Suprapubic skin (tissue), 3 donors: Measurements from ENCODE around the gene SPATC1L.

Experiments used
- POLR2A ChIP-seq, 2 donors: fragments of 450-650 bp; IDR thresholded peaks; one replicate each; pipeline ENCODE4 v1.6.1; 2017; ENCODE audit warnings: antibody characterized with exemption in 2 of 2, mild to moderate bottlenecking in 2 of 2, moderate library complexity in 2 of 2
- TF ChIP-seq, protein P1 (sequence below), 2 donors: fragments of 200-600 bp in 1 of 2; fragments of 450-650 bp in 1 of 2; sonication (generic) in 1 of 2; IDR thresholded peaks; one replicate each; pipeline ENCODE4 v1.5.1; 2016 to 2019; ENCODE audit warnings: antibody characterized with exemption in 2 of 2, mild to moderate bottlenecking in 1 of 2, moderate library complexity in 1 of 2

DNA sequence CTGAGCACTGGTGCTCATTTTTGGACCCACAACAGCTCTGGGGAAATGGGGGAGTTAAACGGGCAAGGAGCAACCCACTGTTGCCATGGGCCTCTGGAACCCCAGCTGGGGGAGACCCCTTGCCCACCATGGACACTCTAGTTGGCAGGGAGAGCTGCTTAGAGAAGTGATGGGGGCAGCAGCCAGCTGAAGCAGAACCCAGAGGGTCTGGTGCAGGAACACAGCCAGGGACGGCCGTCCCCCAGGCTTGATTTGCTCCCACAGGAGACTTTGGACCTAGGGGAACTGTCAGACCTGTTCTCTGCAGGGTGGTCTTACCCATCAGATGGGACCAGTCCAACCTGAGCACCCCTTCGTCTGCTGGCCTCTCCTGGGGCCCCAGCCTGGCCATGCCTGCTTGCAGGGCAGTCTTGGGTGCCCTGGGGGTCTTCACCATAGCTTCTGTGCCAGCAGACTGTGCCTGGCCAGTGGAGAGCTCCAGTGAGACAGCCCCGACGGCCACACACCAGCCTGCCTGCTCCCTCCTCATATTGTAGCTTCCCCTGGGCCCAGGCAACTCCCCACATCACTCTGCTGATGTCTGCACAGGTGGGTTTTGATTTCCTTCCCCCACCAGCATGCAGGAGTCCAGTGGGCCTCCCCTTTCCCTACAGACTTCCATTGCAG lies 11.3 kb downstream of the SPATC1L start:
- TF ChIP-seq, protein P1, sequence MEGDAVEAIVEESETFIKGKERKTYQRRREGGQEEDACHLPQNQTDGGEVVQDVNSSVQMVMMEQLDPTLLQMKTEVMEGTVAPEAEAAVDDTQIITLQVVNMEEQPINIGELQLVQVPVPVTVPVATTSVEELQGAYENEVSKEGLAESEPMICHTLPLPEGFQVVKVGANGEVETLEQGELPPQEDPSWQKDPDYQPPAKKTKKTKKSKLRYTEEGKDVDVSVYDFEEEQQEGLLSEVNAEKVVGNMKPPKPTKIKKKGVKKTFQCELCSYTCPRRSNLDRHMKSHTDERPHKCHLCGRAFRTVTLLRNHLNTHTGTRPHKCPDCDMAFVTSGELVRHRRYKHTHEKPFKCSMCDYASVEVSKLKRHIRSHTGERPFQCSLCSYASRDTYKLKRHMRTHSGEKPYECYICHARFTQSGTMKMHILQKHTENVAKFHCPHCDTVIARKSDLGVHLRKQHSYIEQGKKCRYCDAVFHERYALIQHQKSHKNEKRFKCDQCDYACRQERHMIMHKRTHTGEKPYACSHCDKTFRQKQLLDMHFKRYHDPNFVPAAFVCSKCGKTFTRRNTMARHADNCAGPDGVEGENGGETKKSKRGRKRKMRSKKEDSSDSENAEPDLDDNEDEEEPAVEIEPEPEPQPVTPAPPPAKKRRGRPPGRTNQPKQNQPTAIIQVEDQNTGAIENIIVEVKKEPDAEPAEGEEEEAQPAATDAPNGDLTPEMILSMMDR (IDR thresholded peaks at IDR 0.05) = no peak
- no peak for TF ChIP-seq POLR2A (IDR thresholded peaks at IDR 0.05)
